GM19463 (cell line): Measurements from ENCODE around the gene GRXCR2.
A peak's percentile ranks its signal among the peaks of the same experiment; 100 is the strongest.
"Not testable (repeated sequence)": the region's sequence is repeated elsewhere in the genome, so short reads cannot be mapped to it uniquely, and the experiment has no call there.

ENCODE experiments used
- ATAC-seq: cut with Tn5 transposase; IDR thresholded peaks from one replicate; pipeline ENCODE4 v1.9.1; 2021; ENCODE audit warnings: mild to moderate bottlenecking, moderate library complexity; ENCODE audit not compliant: unreplicated experiment

GRXCR2 gene

DNA sequence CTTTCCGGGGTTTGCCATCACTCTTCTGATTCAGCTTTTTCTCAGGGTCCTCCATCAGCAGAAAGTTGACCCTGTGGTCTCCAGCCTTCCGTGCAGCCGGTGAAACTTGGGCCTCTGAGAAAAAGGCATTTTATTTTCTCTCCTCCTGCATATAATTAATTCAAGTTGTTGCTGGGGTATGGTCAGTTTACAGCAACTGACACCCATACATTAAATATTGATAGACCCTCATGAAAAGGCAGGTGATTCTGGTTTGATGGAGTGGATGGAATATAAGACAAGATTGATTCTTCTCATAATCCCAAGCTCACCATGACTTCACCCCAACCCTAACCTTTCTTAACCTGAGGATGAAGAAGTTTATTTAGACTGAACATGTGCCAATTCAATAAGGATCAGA, at the start of gene GRXCR2:
Gene GRXCR2, minus strand, starts transcription at position 101 of the 400 bp plus-strand sequence. Its CDS starts 46 bp downstream, at position 55.
- ATAC-seq = no peak

- ATAC-seq = no peak
These were observed 49.2 kb upstream of the GRXCR2 start for GRCh38 chr5:145922059-145922458.

- ATAC-seq = no peak
These were observed 48.4 kb upstream of the GRXCR2 start for GRCh38 chr5:145921211-145921610.

DNA sequence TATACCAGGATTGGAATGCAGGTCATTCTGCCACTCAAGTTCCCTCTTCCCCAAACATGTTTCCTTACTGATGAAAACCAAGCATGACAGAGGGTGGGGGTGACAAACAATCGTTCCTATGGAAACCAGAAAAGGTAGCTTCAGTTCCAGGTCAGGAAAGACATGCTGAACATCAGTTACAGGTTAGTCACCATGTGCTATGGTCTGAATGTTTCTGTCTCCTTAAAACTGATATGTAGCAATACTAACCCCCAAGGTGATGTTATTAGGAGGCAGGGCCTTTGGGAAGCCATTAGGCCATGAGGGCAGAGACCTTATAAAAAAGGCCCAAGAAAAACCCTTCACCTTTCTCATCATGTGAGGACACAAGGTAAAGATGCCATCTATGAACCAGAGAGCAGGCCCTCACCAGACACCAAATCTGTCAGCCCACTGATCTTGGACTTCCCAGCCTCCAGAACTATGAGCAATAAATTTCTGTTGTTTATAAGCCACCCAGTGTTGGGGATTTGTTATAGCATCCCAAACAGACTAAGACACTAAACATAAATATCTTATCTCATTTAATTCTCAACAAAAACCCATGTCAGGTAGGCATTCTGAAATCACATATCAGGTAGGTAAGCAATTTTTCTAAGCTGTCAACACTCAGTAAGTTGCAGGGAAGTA, 47.9 kb upstream of the GRXCR2 start:
- ATAC-seq = no peak

- ATAC-seq = no peak
These were observed 46.6 kb upstream of the GRXCR2 start for GRCh38 chr5:145919413-145919812.

DNA sequence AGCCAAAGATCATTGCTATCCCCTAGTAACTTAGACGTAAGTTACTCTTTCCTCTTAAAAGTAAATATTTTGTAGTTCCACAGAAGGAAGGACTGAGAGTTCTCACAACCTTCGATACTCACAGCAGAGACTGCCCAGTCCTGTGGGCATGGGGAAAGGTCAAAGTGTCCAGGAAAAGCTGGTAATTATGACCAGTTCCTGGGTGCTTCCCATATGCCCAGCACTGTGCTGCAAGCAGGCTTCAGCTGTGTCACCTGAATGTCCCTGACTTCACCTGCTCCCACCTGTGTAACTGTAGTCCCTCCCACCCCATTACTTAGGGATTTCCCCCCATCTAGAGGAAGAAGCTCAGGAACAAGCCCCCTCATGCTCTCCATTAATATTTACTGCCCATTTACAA, 45.6 kb upstream of the GRXCR2 start:
- no peak for ATAC-seq

DNA sequence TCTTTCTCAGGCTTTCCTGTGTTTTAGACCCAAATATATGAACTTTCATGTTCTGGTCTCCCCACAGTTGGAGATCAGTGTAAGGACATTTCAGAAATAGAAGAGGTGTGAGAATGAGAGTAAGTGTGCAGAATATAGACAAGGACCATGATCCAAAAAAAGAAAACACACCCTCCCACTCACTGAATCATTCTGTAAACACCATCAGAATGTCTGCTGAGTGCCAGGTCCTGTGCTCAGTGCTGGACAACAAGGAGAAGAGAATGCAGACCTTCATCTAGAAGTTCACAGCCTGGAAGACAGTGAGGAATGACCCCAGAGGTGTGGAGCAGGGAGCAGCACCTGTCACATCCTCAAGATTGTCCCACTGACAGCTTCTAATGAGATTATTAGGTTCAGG, 44.5 kb upstream of the GRXCR2 start:
- ATAC-seq = no peak

- no peak for ATAC-seq
These were observed 43.3 kb upstream of the GRXCR2 start for GRCh38 chr5:145915970-145916638.

GRCh38 chr5:145913701-145914100, 40.9 kb upstream of the GRXCR2 start:
- ATAC-seq = no peak

DNA sequence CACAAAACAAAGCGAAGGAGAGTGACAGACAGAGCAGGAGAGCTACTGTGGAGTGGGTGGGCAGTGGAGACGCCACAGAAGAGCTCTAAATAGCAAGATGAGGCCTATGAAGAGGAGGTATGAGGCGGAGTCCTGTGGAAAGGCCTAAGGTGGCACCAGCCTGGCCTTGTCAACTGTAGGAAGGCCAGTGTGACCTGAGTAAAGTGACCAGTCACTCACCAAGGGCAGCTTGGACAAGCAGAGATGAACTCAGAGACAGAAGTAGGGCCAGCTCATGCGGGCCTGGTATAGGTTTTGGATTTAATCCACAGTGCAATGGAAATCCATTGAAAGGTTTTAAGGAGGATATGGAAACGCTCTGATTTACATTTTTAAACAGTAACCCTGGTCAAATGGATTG, 39.8 kb upstream of the GRXCR2 start:
- no peak for ATAC-seq

DNA sequence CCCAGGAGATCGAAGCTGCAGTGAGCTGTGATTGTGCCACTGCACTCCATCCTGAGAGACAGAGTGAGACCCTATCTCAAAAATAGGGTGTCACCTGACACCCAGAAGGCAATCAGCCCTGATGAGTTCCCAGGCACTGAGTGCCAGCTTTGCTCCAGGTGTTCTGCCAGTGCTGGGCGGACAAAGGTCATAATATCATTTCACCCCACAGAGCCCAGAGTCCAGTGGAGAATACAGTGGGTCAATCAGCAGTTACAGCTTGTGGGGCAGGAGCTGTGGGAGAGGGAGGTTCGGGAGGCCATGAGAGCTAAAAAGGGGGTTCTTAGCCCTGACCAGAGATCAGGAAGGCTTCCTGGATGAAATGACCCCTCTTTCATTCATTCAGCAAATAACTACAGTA, 39.2 kb upstream of the GRXCR2 start:
- no peak for ATAC-seq

- no peak for ATAC-seq
These were observed 38.4 kb upstream of the GRXCR2 start for GRCh38 chr5:145911164-145911563.

- no peak for ATAC-seq
These were observed 35.6 kb upstream of the GRXCR2 start for GRCh38 chr5:145908206-145908960.

DNA sequence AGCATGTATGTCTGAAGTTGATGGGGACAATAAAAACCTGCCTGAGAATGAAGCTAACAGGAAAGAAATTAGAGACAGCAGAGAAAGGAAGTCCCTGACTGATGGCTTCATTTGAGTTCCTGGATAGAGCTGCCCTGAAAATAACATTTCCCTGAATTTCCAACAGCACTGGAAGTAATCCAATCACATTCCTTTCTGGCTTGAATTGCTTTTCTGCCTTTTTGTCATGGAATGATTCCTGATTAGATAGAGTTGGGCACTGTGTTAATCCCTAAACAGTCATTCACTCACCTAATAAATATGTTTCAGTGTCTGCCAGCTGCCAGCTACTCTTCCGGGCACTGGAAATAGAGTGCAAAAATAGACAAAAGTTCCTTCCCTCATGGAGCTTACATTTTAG, 33.6 kb upstream of the GRXCR2 start:
- no peak for ATAC-seq

DNA sequence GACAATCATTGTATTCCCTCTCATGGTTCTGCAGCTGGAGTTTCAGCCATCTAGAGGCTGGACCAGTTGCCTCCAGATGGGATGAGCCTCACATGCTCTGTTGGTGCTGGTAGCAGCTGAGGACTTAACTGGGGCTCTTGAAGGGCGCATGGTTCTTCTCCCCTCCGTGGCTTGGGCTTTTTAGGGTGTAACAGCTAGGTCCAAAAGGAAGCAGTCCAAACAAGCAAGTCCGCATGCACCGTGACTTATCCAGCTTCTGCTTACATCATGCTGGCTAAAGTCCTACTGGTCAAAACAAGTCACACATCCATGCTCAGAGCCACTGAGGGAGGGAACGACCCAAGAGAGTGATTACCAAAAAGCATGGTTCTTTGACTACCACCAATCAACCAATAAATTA, 31.9 kb upstream of the GRXCR2 start:
- ATAC-seq = no peak

- ATAC-seq = no peak
These were observed 31.1 kb upstream of the GRXCR2 start for GRCh38 chr5:145903867-145904266.

GRCh38 chr5:145903113-145903512, 30.3 kb upstream of the GRXCR2 start:
- peak; percentile 47 for ATAC-seq

- no peak for ATAC-seq
These were observed 29.6 kb upstream of the GRXCR2 start for GRCh38 chr5:145902421-145902820.

DNA sequence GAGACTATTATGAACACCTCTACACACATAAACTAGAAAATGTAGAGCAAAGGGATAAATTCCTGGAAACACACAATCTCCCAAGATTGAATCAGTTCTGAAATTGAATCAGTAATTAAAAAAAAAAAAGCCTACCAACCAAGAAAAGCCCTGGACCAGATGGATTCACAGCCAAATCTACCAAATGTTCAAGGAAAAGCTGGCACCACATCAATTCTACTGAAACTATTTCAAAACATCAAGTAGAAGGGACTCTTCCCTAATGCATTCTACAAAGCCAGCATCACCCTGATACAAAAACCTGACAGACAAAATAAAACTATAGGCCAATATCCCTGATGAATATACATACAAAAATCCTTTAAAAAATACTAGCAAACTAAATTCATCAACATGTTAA, 25.4 kb upstream of the GRXCR2 start:
- ATAC-seq = no peak

DNA sequence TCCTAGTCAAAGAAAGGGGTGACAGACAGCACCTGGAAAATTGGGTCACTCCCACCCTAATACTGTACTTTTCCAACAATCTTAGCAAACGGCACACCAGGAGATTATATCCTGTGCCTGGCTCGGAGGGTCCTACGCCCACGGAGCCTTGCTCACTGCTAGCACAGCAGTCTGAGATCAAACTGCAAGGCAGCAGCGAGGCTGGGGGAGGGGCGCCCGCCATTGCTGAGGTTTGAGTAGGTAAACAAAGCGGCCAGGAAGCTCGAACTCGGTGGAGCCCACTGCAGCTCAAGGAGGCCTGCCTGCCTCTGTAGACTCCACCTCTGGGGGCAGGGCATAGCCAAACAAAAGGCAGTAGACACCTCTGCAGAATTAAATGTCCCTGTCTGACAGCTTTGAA, 18.6 kb upstream of the GRXCR2 start:
- ATAC-seq = not testable (repeated sequence)

GRCh38 chr5:145889611-145890010, 16.8 kb upstream of the GRXCR2 start:
- no peak for ATAC-seq

- ATAC-seq = peak; percentile 48
These were observed 15.3 kb upstream of the GRXCR2 start for GRCh38 chr5:145887976-145888574.
